NB4 (cell line): Measurements from ENCODE around the gene CNKSR1.
A peak's percentile ranks its signal among the peaks of the same experiment; 100 is the strongest.

Experiments used
- CTCF ChIP-seq: IDR thresholded peaks from one replicate; pipeline ENCODE4 v1.5.1; 2012; ENCODE audit warnings: low read depth, low read length
- MYC ChIP-seq: IDR thresholded peaks from 2 replicates; pipeline ENCODE4 v1.6.1; 2011; ENCODE audit warnings: low read depth, low read length
- POLR2A ChIP-seq: IDR thresholded peaks from 2 replicates; pipeline ENCODE4 v1.6.1; 2011; ENCODE audit warnings: mild to moderate bottlenecking; ENCODE audit not compliant: insufficient read length; ENCODE audit errors: extremely low read depth
- TF ChIP-seq, protein P1 (sequence below): IDR thresholded peaks from 2 replicates; pipeline ENCODE4 v1.6.1; 2011; ENCODE audit warnings: low read depth, low read length

- TF ChIP-seq CTCF (no peak), POLR2A (no peak), MYC (no peak; the same call in 1 of the 2 replicates)
- TF ChIP-seq, protein P1, sequence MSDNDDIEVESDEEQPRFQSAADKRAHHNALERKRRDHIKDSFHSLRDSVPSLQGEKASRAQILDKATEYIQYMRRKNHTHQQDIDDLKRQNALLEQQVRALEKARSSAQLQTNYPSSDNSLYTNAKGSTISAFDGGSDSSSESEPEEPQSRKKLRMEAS = peak; percentile 72
Observed at GRCh38 chr1:26234644-26235370, 57.5 kb downstream of the CNKSR1 start.
